ENCODE results near the gene EYA3.

EYA3 gene

GRCh38 chr1:28112388-28113241 lies 24.2 kb upstream of the EYA3 start:
- no peak for DNase-seq (ENCODE audit: low read depth)

- DNase-seq (ENCODE audit: low read depth), result no peak
Measured at GRCh38 chr1:28111157-28111556, 22.7 kb upstream of the EYA3 start.

- DNase-seq (ENCODE audit: low read depth), result no peak
Measured at GRCh38 chr1:28110555-28110954, 22.1 kb upstream of the EYA3 start.

GRCh38 chr1:28109639-28110038 lies 21.2 kb upstream of the EYA3 start:
- no peak for DNase-seq (ENCODE audit: low read depth)

- no peak for DNase-seq (ENCODE audit: low read depth)
Measured at GRCh38 chr1:28108001-28108400, 19.6 kb upstream of the EYA3 start.

GRCh38 chr1:28104866-28105467 lies 16.6 kb upstream of the EYA3 start:
- DNase-seq (ENCODE audit: low read depth), result no peak

GRCh38 chr1:28102189-28102588 lies 13.8 kb upstream of the EYA3 start:
- DNase-seq (ENCODE audit: low read depth), result no peak

- DNase-seq (ENCODE audit: low read depth), result no peak
Measured at GRCh38 chr1:28099050-28099769, 10.8 kb upstream of the EYA3 start.

GRCh38 chr1:28097100-28097472 lies 8.7 kb upstream of the EYA3 start:
- no peak for DNase-seq (ENCODE audit: low read depth)

- DNase-seq (ENCODE audit: low read depth), result no peak
Measured at GRCh38 chr1:28096210-28097099, 8.0 kb upstream of the EYA3 start.

- DNase-seq (ENCODE audit: low read depth), result peak; percentile 47
Measured at GRCh38 chr1:28091043-28091781, 2.8 kb upstream of the EYA3 start.

GRCh38 chr1:28087614-28088167 lies 719 bp downstream of the EYA3 start:
- no peak for DNase-seq (ENCODE audit: low read depth)

GRCh38 chr1:28086651-28087050 lies 1.8 kb downstream of the EYA3 start:
- DNase-seq (ENCODE audit: low read depth), result no peak

- no peak for DNase-seq (ENCODE audit: low read depth)
Measured at GRCh38 chr1:28085129-28085528, 3.3 kb downstream of the EYA3 start.

- no peak for DNase-seq (ENCODE audit: low read depth)
Measured at GRCh38 chr1:28083876-28084275, 4.5 kb downstream of the EYA3 start.

- no peak for DNase-seq (ENCODE audit: low read depth)
Measured at GRCh38 chr1:28078680-28079626, 9.5 kb downstream of the EYA3 start.

GRCh38 chr1:28078262-28078661 lies 10.1 kb downstream of the EYA3 start:
- DNase-seq (ENCODE audit: low read depth), result no peak

- no peak for DNase-seq (ENCODE audit: low read depth)
Measured at GRCh38 chr1:28074892-28075511, 13.4 kb downstream of the EYA3 start.

GRCh38 chr1:28073867-28074266 lies 14.5 kb downstream of the EYA3 start:
- DNase-seq (ENCODE audit: low read depth), result no peak

All from stimulated activated CD8-positive, alpha-beta memory T cell treated with anti-CD3 and anti-CD28 coated beads, Interleukin-15, amount 100 ng/mL, for 24 hours (primary cell).